Thyroid gland (tissue), 4 donors: ENCODE data around the gene PDE4B. TPM values are rescaled to one million over a fixed set of nuclear protein-coding genes. Genes with fewer than 3 reads are reported as not detected.

ENCODE experiments used
- DNase-seq, 2 donors: peaks; one replicate each; pipeline ENCODE4 v3.0.0-alpha.2; 2019
- H3K27ac ChIP-seq, 3 donors: fragments of 200-600 bp; sonication (generic); 1 replicate in 2 of 3; 2 replicates in 1 of 3; pipeline ENCODE4 v1.5.1; 2016 to 2019; ENCODE audit warnings: mild to moderate bottlenecking in 1 of 3, moderate library complexity in 1 of 3
- H3K27me3 ChIP-seq: fragments of 200-600 bp; sonication (generic); one replicate; pipeline ENCODE4 v1.5.1; 2019
- H3K36me3 ChIP-seq, 2 donors: fragments of 200-600 bp; sonication (generic); one replicate each; pipeline ENCODE4 v1.5.1; 2016 to 2019
- H3K4me1 ChIP-seq, 2 donors: fragments of 200-600 bp; sonication (generic); one replicate each; pipeline ENCODE4 v1.5.1; 2017 to 2019
- H3K4me3 ChIP-seq, 3 donors: fragments of 200-600 bp; sonication (generic); replicated peaks in 1 of 3; 1 replicate in 2 of 3; 2 replicates in 1 of 3; pipeline ENCODE4 v1.5.1; 2016; ENCODE audit warnings: mild to moderate bottlenecking in 1 of 3
- H3K9me3 ChIP-seq: fragments of 200-600 bp; sonication (generic); one replicate; pipeline ENCODE4 v1.5.1; 2017
- CTCF ChIP-seq, 6 experiments: fragments of 200-600 bp in 3 of 6; fragments of 450-650 bp in 3 of 6; sonication (generic) in 3 of 6; IDR thresholded peaks; one replicate each; pipeline ENCODE4 v1.5.1; 2016 to 2019; ENCODE audit warnings: antibody characterized with exemption in 6 of 6, mild to moderate bottlenecking in 2 of 6, inconsistent platforms in 1 of 6, moderate library complexity in 1 of 6
- POLR2A ChIP-seq, 2 donors: fragments of 450-650 bp; IDR thresholded peaks; one replicate each; pipeline ENCODE4 v1.6.1; 2017; ENCODE audit warnings: antibody characterized with exemption in 2 of 2, mild to moderate bottlenecking in 2 of 2, moderate library complexity in 1 of 2
- WGBS, 2 donors: methylation state at CpG; one replicate each; pipeline ENCODE4 v1.1.5; 2017; 5-methylcytosine and 5-hydroxymethylcytosine counted together
- intact Hi-C: fragments of 100-400 bp; cut with DNase I; formaldehyde crosslinking; loops from one replicate; pipeline ENCODE4 v1.15.1; 2023
- total RNA-seq, 4 donors: library from RNA; depleted of rRNA; stranded (reverse); fragments of >200 nt; gene quantifications; one replicate each; pipeline ENCODE4 v1.2.3, GENCODE V29; 2016

The PDE4B gene
- total RNA-seq, 4 donors from 2014 or later = 9.6 to 21.3 (median 15.0) TPM

GRCh38 chr1:65820983-65821382 lies 28.3 kb downstream of the PDE4B start:
- DNase-seq = no peak
- intact Hi-C loops = no loop called here
- no peaks in the 10 kb centered on the region for H3K9me3 ChIP-seq
- H3K27ac ChIP-seq = no peak overlapping the region
- no peak overlapping the region for H3K4me3 ChIP-seq
- no peak for TF ChIP-seq CTCF (IDR thresholded peaks at IDR 0.05)
- no peak for TF ChIP-seq POLR2A (IDR thresholded peaks at IDR 0.05)
- H3K36me3 ChIP-seq = no peaks in the 10 kb centered on the region
- WGBS, 2 donors = 83 to 89% methylated on average over 1 of the region's 1 CpG
- H3K27me3 ChIP-seq = no peaks in the 10 kb centered on the region
- H3K4me1 ChIP-seq = no peaks in the 10 kb centered on the region

GRCh38 chr1:65821386-65821785 lies 28.7 kb downstream of the PDE4B start:
- DNase-seq = no peak
- no peak overlapping the region for H3K27ac ChIP-seq
- intact Hi-C loops = no loop called here
- H3K36me3 ChIP-seq = no peaks in the 10 kb centered on the region
- H3K9me3 ChIP-seq = no peaks in the 10 kb centered on the region
- H3K4me3 ChIP-seq = no peak overlapping the region
- TF ChIP-seq CTCF (IDR thresholded peaks at IDR 0.05) (no peak), POLR2A (IDR thresholded peaks at IDR 0.05) (no peak)
- H3K27me3 ChIP-seq = no peaks in the 10 kb centered on the region
- no peaks in the 10 kb centered on the region for H3K4me1 ChIP-seq

- Histone ChIP-seq H3K27me3 (no peaks in the 10 kb centered on the region), H3K4me3 (no peak overlapping the region), H3K27ac (no peak overlapping the region), H3K9me3 (no peaks in the 10 kb centered on the region), H3K36me3 (no peaks in the 10 kb centered on the region), H3K4me1 (no peaks in the 10 kb centered on the region)
- no peak for DNase-seq
- intact Hi-C loops = no loop called here
- TF ChIP-seq CTCF (IDR thresholded peaks at IDR 0.05) = no peak
- no peak for TF ChIP-seq POLR2A (IDR thresholded peaks at IDR 0.05)
These were observed 31.4 kb downstream of the PDE4B start for GRCh38 chr1:65824103-65824502.

- 94 to 97% methylated on average over 1 of the region's 1 CpG for WGBS, 2 donors
- Histone ChIP-seq H3K27ac (no peak overlapping the region), H3K36me3 (no peaks in the 10 kb centered on the region), H3K4me1 (no peaks in the 10 kb centered on the region), H3K4me3 (no peak overlapping the region), H3K27me3 (no peaks in the 10 kb centered on the region), H3K9me3 (no peaks in the 10 kb centered on the region)
- no peak for DNase-seq
- intact Hi-C loops = no loop called here
- TF ChIP-seq POLR2A (IDR thresholded peaks at IDR 0.05) (no peak), CTCF (IDR thresholded peaks at IDR 0.05) (no peak)
These were observed 33.0 kb downstream of the PDE4B start for GRCh38 chr1:65825741-65826140.

GRCh38 chr1:65826782-65827181 lies 34.1 kb downstream of the PDE4B start:
- no peak overlapping the region for H3K4me3 ChIP-seq
- 82 to 85% methylated on average over 3 of the region's 3 CpGs for WGBS, 2 donors
- DNase-seq = no peak
- no peaks in the 10 kb centered on the region for H3K36me3 ChIP-seq
- H3K27me3 ChIP-seq = no peaks in the 10 kb centered on the region
- intact Hi-C loops = no loop called here
- no peak for TF ChIP-seq CTCF (IDR thresholded peaks at IDR 0.05)
- H3K4me1 ChIP-seq = no peaks in the 10 kb centered on the region
- no peaks in the 10 kb centered on the region for H3K9me3 ChIP-seq
- H3K27ac ChIP-seq = no peak overlapping the region
